Left kidney (tissue), 2 donors: ENCODE data around the gene EYS. TPM values are rescaled to one million over a fixed set of nuclear protein-coding genes. Genes with fewer than 3 reads are reported as not detected.
"Not testable (repeated sequence)": the region's sequence is repeated elsewhere in the genome, so short reads cannot be mapped to it uniquely, and the experiment has no call there.

Source experiments
- DNase-seq: peaks from one replicate; pipeline ENCODE4 v3.0.0-alpha.2; 2013
- polyA plus RNA-seq: library from polyadenylated mRNA; unstranded; fragments of 120-200 nt; gene quantifications from one replicate; pipeline ENCODE4 v1.2.1, GENCODE V29; 2013; ENCODE audit not compliant: insufficient read length

The EYS gene
- polyA plus RNA-seq, 1 donor, result 0.96 TPM

- no peak for DNase-seq
Observed at GRCh38 chr6:65452333-65452732, 254.7 kb downstream of the EYS start.

- DNase-seq, result no peak
Observed at GRCh38 chr6:65450451-65450850, 256.6 kb downstream of the EYS start.

DNA sequence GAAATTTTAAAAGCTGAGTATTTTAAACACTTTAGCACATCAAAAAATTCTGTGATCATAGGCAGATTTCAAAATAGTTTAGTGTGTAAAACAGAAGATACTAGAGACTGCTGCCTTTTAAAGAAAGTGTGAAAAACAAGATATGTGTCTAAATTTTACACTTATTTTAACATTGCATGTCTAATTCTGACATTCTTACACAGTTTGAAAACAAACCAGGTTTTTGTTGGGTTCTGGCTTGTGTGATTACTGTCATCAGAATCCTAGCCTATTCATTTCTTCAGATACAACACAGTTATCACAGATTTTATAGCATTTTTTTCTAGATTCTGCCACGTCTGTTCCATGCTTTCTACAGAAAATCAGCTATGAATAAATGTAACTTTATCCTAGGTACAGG lies 257.1 kb downstream of the EYS start:
- no peak for DNase-seq

DNA sequence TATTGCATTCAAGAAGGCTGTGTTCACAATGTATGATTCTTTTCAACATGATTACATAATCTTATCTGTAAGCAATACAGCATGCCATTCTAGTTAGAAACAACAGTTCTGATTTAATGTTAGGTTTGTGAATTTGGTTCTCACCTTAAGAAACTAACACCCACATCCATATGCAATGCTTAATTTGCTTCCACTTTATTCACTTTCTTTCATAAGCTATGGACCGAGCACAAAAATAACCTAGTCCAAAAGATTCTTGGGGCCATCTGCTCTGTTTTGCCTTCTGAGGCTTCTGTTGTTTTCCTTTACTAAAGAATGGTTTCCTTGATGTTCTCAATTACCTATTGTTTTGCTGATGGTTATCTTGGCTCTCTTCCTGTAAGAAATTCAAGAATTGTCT lies 258.2 kb downstream of the EYS start:
- DNase-seq, result no peak

GRCh38 chr6:65436281-65436680 lies 270.7 kb downstream of the EYS start:
- no peak for DNase-seq

GRCh38 chr6:65416621-65417020 lies 290.4 kb downstream of the EYS start:
- no peak for DNase-seq

DNA sequence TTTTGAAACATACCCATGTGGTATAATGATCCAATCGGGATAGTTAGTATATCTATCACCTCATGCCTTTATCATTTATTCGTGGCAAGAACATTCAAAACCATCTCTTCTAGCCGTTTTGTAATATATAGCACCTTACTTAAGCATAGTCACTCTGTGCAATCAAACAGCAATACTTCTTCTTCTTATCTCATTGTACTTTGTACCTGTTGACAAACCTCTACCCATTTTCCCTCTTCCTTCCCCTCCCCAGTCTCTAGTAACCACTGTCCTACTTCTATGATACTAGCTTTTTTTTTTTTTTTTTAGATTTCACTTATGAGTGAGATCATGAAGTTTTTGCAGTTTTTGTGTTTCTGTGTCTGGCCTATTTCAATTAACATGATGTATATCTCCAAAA lies 296.7 kb downstream of the EYS start:
- no peak for DNase-seq

- DNase-seq, result no peak
Observed at GRCh38 chr6:65402564-65402963, 304.5 kb downstream of the EYS start.

DNA sequence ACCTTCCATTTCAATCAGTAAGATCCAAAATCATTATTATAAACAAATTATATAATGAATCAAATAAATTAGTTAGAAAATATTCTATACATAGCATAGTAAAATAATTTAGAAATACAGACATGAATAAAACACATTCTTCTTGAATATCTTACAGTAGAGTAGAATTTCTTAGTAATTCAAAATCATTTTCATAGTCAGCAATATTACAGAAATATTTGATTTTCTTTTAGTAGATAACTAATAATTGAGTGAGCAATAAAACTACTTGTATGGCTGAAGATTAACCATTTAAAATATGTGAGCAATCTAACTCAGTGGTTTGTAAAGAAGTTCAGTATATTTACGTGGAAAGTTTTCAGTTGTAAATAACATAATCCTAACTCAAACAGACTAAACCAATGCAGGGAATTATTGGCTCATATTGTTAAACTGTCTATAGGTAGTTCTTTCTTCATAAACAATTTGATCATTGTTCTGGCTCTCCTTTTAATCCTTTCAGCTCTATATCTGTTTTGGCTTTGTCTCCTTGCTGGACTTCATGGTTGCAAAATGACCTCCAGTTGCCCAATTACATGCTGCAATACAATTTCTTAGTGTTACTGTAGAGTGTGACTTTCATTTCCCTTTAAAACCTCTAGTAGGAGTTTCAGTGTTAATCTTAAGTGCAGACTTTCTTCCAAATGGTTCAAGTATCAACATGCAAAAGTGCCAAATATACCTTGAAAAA lies 307.5 kb downstream of the EYS start:
- no peak for DNase-seq

DNA sequence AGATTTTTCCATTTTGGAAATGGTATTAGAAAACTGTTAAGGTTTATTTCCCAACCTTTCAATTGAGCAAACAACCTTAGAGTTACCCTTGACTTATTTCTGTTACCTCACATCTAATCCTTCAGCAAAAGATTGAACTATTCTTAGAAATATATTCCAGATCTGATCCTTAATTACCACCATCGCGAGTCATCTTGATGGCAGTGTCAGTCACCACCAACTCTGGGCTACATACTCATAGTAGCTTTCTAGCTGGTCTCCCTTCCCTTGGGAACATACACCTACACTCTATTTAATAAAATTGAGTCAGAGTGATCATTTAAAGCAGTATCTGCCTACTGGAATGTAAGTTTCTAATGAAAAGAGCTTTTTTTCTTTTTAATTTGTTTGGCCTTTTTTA lies 308.2 kb downstream of the EYS start:
- no peak for DNase-seq

DNA sequence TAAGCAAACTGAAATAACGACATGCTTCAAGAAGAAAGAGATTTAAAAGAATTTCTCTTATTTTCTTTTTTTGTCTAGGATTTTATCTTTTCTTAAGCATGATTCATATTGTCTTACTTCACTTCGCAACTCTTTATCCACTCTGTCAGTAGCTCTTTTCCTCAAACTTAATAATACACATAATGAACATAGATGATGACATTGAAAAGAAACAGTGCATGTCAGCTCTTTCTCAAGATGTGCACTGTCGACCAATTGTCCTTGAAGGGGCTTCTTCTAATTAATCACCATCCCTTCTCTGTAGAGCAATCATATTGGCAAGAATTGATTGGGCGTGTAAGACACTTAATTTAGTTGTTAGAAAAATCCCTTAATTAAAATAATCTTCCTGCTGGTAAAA lies 356.5 kb downstream of the EYS start:
- DNase-seq, result no peak

- DNase-seq, result not testable (repeated sequence)
Observed at GRCh38 chr6:65302655-65303054, 404.4 kb downstream of the EYS start.

- DNase-seq, result no peak
Observed at GRCh38 chr6:65299236-65299635, 407.8 kb downstream of the EYS start.

DNA sequence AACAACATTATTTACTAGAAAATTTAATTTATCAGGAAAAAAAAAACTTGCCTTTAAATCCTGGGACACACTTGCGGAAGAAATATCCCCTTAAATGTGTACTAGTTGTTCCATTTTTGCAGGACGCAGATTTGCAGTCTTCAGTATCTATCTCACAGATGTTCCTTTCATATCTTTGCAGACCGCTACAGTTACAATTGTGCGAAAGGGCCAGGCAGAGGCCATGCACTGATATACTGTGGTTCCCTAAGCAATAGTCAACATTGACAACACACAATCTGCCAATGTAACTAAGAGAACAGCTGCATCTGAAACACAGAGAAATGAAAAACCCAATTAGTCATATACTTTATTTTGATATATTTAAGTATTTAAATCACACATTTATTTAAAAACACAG lies 411.2 kb downstream of the EYS start:
- no peak for DNase-seq

DNA sequence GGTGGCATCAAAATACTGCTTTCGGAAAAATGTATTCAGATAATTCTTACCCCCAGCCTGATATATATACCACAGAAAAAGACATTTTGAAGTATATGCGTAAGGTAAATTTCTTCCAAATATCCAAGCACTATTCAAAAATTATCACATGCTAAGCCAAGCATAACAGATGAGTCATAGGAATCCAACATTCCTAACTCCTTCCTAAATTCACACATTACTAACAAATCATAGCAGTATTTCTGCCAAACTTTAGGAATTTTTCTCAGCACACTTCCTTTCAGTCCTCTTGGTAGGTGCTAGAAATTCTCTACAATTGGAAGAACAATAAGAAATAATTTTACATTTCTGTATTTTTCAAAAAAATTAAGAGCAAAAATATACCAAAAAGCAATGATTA lies 417.5 kb downstream of the EYS start:
- DNase-seq, result no peak

- DNase-seq, result no peak
Observed at GRCh38 chr6:65285275-65285674, 421.8 kb downstream of the EYS start.

DNA sequence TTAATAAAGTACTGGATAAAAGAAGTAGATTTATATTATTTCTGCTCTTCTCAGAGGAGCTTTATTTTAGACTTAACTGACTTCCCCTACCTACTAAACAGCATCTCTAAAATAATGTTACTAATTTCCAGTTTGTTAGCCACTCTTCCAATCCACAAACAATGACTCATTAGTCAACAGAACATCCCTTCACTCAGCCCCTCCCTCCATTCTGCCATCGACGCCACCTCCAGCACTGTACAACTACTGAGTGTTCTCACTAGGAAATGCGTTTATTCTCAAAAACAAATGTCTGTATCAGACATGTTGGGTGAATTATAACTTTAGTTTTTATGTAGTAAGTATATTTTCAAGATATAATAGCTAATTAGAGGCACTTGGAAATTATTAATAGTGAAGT lies 427.0 kb downstream of the EYS start:
- DNase-seq, result no peak

GRCh38 chr6:65262241-65262640 lies 444.8 kb downstream of the EYS start:
- DNase-seq, result no peak

- no peak for DNase-seq
Observed at GRCh38 chr6:65259982-65260381, 447.0 kb downstream of the EYS start.

- DNase-seq, result no peak
Observed at GRCh38 chr6:65259059-65259458, 448.0 kb downstream of the EYS start.

DNA sequence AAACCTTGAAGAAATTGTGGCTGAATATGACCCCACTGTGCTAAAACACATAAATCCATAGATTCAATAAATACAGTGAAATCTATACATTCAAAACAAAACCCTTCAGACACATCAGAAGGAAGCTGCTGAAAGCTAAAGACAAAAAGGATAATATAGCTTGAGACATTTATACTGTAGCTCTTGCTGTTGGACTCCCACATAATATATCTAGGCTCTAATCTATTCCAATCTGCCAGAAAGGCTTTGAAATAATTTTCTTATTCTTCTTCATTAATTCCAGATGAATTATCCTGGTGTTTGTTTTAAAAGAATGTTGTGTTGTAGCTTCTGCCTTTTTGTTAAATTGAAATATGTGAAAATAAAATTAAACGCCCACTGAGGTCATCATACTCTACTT lies 454.0 kb downstream of the EYS start:
- DNase-seq, result no peak

DNA sequence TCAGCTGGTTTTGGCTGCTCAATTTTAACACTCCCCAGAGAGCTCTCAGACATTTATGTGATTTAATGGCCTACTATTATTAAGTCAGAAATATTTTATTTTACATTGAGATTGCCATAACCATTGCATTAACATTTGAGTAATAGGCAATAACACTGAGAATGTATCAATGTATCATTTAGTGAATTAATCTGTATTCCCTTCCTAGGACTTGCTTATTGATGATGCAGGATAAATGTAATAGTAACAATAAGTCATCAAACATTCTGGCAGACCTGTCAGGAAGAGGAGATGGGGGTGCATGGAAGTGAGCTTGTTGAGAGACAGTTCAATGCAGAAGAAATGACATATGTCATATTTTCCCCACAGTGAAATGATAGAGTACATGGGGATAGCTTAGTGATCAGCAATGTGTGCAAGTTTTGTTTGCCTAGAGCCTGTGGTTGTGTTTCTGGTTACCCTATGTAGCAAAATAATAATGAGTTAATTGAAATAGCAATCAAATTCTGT lies 458.9 kb downstream of the EYS start:
- DNase-seq, result no peak

DNA sequence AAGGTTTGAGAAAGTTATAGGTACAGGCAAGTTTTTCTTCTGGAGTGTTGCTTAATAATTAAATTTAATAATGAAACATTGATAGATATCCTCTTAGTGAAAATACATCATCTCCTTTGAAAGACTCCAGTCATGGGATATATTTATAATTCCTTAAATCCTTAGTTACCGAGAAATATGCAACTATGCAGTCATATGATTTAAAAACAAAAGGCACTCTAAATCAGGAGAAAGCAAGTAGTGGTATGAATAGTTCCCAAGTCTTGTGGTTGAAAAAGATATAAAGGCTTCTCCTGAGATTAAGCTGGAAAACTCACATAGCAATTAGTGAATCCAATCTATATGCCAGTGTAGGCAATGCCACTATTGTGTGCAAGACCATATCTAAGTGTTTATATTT lies 475.4 kb downstream of the EYS start:
- DNase-seq, result no peak

GRCh38 chr6:65229825-65230224 lies 477.2 kb downstream of the EYS start:
- no peak for DNase-seq

- DNase-seq, result no peak
Observed at GRCh38 chr6:65221153-65221552, 485.9 kb downstream of the EYS start.
